IMR-90 (cell line): ENCODE measurements around the gene BTBD2.

Experiments used
- CEBPB ChIP-seq: IDR thresholded peaks from 2 replicates; pipeline ENCODE4 v1.6.1; 2012; ENCODE audit warnings: low read depth, low read length, improper control_type of control experiment
- CHD1 ChIP-seq: IDR thresholded peaks from 2 replicates; pipeline ENCODE4 v1.6.1; 2012; ENCODE audit warnings: low read depth, low read length, improper control_type of control experiment
- CTCF ChIP-seq: conservative IDR thresholded peaks from 2 replicates; pipeline ENCODE4 v1.5.1; 2012; ENCODE audit warnings: mild to moderate bottlenecking, low read depth, low read length, improper control_type of control experiment
- MAFK ChIP-seq: IDR thresholded peaks from 2 replicates; pipeline ENCODE4 v1.6.1; 2012; ENCODE audit warnings: low read depth, low read length, improper control_type of control experiment
- MAZ ChIP-seq: IDR thresholded peaks from 2 replicates; pipeline ENCODE4 v1.6.1; 2012; ENCODE audit warnings: low read depth, mild to moderate bottlenecking, low read length, improper control_type of control experiment, moderate library complexity, borderline replicate concordance
- POLR2A ChIP-seq: IDR thresholded peaks from 2 replicates; pipeline ENCODE4 v1.6.1; 2012; ENCODE audit warnings: mild to moderate bottlenecking, low read depth, low read length
- RCOR1 ChIP-seq: IDR thresholded peaks from 2 replicates; pipeline ENCODE4 v1.6.1; 2012; ENCODE audit warnings: mild to moderate bottlenecking, low read length, improper control_type of control experiment; ENCODE audit not compliant: insufficient replicate concordance
- RFX5 ChIP-seq: IDR thresholded peaks from 2 replicates; pipeline ENCODE4 v1.8.0; 2012; ENCODE audit warnings: low read depth, mild to moderate bottlenecking, low read length, moderate library complexity
- SMC3 ChIP-seq: fragments of 150-350 bp; IDR thresholded peaks from 2 replicates; pipeline ENCODE4 v1.6.1; 2016; ENCODE audit warnings: low read depth, mild to moderate bottlenecking, antibody characterized with exemption, low read length, moderate library complexity

- TF ChIP-seq CTCF = no peak
- TF ChIP-seq POLR2A = no peak
- no peak for TF ChIP-seq CEBPB
- no peak for TF ChIP-seq MAFK
- TF ChIP-seq CHD1 = no peak
- TF ChIP-seq RFX5 = no peak
- no peak for TF ChIP-seq RCOR1
- no peak for TF ChIP-seq SMC3
- no peak for TF ChIP-seq MAZ
These were observed 37.1 kb downstream of the BTBD2 start for GRCh38 chr19:1978346-1978894.
